OCI-LY7 (cell line): ENCODE data around the gene GMEB2. TPM values are rescaled to one million over a fixed set of nuclear protein-coding genes. Genes with fewer than 3 reads are reported as not detected.
"Not testable (repeated sequence)": the region's sequence is repeated elsewhere in the genome, so short reads cannot be mapped to it uniquely, and the experiment has no call there.

ENCODE experiments used
- BruUV-seq: library from RNA; stranded (reverse); fragments of 400-500 nt; replicated peaks from 2 replicates; lab custom pipeline; 2021; lab: Mats Ljungman, UMichigan
- CTCF ChIA-PET: fragments of 300-600 bp; sonication (Branson Sonifier 250); formaldehyde crosslinking; loops from one replicate; lab custom pipeline; 2022; ENCODE audit warnings: antibody characterized with exemption; ENCODE audit not compliant: unreplicated experiment; lab: Charles Lee
- POLR2A ChIA-PET: fragments of 300-600 bp; sonication (Branson Sonifier 250); formaldehyde crosslinking; loops from one replicate; lab custom pipeline; 2022; ENCODE audit warnings: antibody characterized with exemption; lab: Charles Lee
- DNase-seq: peaks from one replicate; pipeline ENCODE4 v3.0.0-alpha.2; 2015; ENCODE audit warnings: low spot score
- H2AFZ ChIP-seq: fragments of 200-600 bp; sonication (generic), shearing (Covaris generic); 2 replicates; pipeline ENCODE4 v1.6.1; 2014; ENCODE audit warnings: mild to moderate bottlenecking, antibody characterized with exemption, low read length, moderate library complexity
- H3K27ac ChIP-seq: fragments of 200-600 bp; sonication (generic); 2 replicates; pipeline ENCODE4 v1.5.1; 2014; ENCODE audit warnings: mixed run types, low read depth, mild to moderate bottlenecking, moderate library complexity, low read length, inconsistent platforms; ENCODE audit not compliant: poor library complexity, severe bottlenecking
- H3K36me3 ChIP-seq: fragments of 200-600 bp; sonication (generic); 2 replicates; pipeline ENCODE4 v1.6.1; 2014; ENCODE audit warnings: mild to moderate bottlenecking, antibody characterized with exemption, low read length, moderate library complexity, mixed read lengths; ENCODE audit not compliant: insufficient read depth
- H3K4me1 ChIP-seq: fragments of 200-600 bp; sonication (generic); 2 replicates; pipeline ENCODE4 v1.5.1; 2014; ENCODE audit warnings: mild to moderate bottlenecking, low read length; ENCODE audit not compliant: insufficient read depth, poor library complexity, severe bottlenecking
- H3K4me2 ChIP-seq: fragments of 200-600 bp; sonication (generic); 2 replicates; pipeline ENCODE4 v1.6.1; 2014; ENCODE audit warnings: mild to moderate bottlenecking, low read length
- H3K4me3 ChIP-seq: fragments of 200-600 bp; sonication (generic); 2 replicates; pipeline ENCODE4 v1.5.1; 2014; ENCODE audit warnings: mild to moderate bottlenecking, low read depth, low read length; ENCODE audit not compliant: poor library complexity, severe bottlenecking
- H3K79me2 ChIP-seq: fragments of 200-600 bp; sonication (generic); 2 replicates; pipeline ENCODE4 v1.6.1; 2016; ENCODE audit warnings: low read depth, mild to moderate bottlenecking, low read length, moderate library complexity, mixed read lengths; ENCODE audit not compliant: insufficient read depth
- H3K9me2 ChIP-seq: fragments of 200-600 bp; sonication (generic); 2 replicates; pipeline ENCODE4 v1.6.1; 2016; ENCODE audit warnings: mild to moderate bottlenecking, low read length, mixed read lengths; ENCODE audit not compliant: insufficient read depth
- H3K9me3 ChIP-seq: fragments of 200-600 bp; sonication (generic); 2 replicates; pipeline ENCODE4 v1.6.1; 2014; ENCODE audit warnings: mild to moderate bottlenecking, mixed run types, low read length, mixed read lengths
- H4K20me1 ChIP-seq: fragments of 200-600 bp; sonication (generic); 2 replicates; pipeline ENCODE4 v1.6.1; 2014; ENCODE audit warnings: mild to moderate bottlenecking, antibody characterized with exemption, low read length, moderate library complexity, mixed read lengths; ENCODE audit not compliant: insufficient read depth
- CTCF ChIP-seq: fragments of 200-600 bp; sonication (generic); conservative IDR thresholded peaks from 2 replicates; pipeline ENCODE4 v1.5.1; 2014; ENCODE audit warnings: mild to moderate bottlenecking, antibody characterized with exemption, low read length, moderate library complexity, mixed read lengths
- EZH2phosphoT487 ChIP-seq: fragments of 200-600 bp; sonication (generic); IDR thresholded peaks from 2 replicates; pipeline ENCODE4 v1.6.1; 2018; ENCODE audit warnings: low read depth, borderline replicate concordance, mild to moderate bottlenecking, mixed run types, antibody characterized with exemption, low read length, moderate library complexity, mixed read lengths
- intact Hi-C: fragments of 100-400 bp; cut with micrococcal nuclease; formaldehyde crosslinking; loops from one replicate; pipeline ENCODE4 v1.10.0; 2022; ENCODE audit not compliant: unreplicated experiment
- total RNA-seq, 2 experiments: library from RNA; depleted of rRNA in 1 of 2; stranded (reverse); fragments of >200 nt in 1 of 2; shearing (Covaris generic) in 1 of 2; gene quantifications; 2 replicates each; pipeline ENCODE4 v1.2.3, GENCODE V29; 2014 to 2022

GMEB2 gene
- total RNA-seq, 2 experiments from 2014 or later: 15.6 TPM

DNA sequence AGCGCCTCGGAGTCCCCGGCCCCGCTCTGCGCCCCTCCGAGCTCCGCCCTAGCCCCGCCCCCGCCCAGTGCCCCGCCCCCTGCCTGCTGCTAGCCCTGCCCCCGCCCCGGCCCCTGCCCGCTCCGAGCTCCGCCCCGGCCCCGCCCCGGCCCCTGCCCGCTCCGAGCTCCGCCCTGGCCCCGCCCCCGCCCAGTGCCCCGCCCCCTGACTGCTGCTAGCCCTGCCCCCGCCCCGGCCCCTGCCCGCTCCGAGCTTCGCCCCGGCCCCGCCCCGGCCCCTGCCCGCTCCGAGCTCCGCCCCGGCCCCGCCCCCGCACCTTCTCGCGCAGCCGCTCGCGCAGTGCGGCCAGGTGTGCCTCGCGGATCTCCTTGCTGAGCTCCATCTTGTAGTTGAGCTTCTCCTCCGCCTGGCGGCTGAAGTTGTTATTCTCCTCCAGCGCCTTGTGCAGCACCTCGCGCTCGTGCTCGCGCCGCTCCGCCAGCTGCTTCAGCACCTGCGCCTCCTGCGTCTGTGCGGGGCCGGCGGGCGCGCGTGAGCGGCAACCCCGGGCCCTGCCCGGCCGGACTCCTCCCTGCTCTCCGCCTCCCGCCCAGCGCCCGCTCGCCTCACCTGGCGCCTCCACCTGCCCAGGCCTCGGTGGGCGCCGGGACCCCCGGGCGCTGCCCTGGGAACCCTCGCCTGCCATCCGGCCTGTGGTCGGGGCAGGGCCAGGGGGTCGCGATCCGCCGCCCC is 15.1 kb upstream of the GMEB2 start:
- DNase-seq: peak; percentile 97
- TF ChIP-seq EZH2phosphoT487 (no peak), CTCF (peak; percentile 58)
- H2AFZ ChIP-seq: peak overlapping the region; percentile 94

GRCh38 chr20:63641146-63641791 is 14.4 kb upstream of the GMEB2 start:
- H3K4me3 ChIP-seq: peak overlapping the region; percentile 74
- H3K27ac ChIP-seq: peak overlapping the region; percentile 66
- no peaks in the 10 kb centered on the region for H4K20me1 ChIP-seq
- H3K4me1 ChIP-seq: peaks cover 30% of the 10 kb centered on the region
- H3K9me3 ChIP-seq: no peaks in the 10 kb centered on the region
- ChIA-PET CTCF (interaction anchor here (0.6 to 2.3 kb wide), 7 partner anchors 9 to 139 kb away, joined by 3 to 12 read pairs (median 7); partner anchors contain the start of genes PPDPF, PTK6 and RTEL1), POLR2A (interaction anchor here (0.6 to 2.2 kb wide), 9 partner anchors 11 to 345 kb away, joined by 3 to 13 read pairs (median 3); partner anchors contain the start of genes GMEB2 and PTK6)
- no peaks in the 10 kb centered on the region for H3K9me2 ChIP-seq
- H2AFZ ChIP-seq: peak overlapping the region; percentile 46; the same call in 1 of the 2 replicates
- DNase-seq: no peak
- no peak for TF ChIP-seq CTCF
- no peak for TF ChIP-seq EZH2phosphoT487
- H3K79me2 ChIP-seq: no peaks in the 10 kb centered on the region
- H3K4me2 ChIP-seq: peak overlapping the region; percentile 94
- intact Hi-C loops: loop anchor here (1.0 kb wide), 1 partner anchor 104 kb away; the partner anchor contains the start of gene PTK6
- BruUV-seq: no TSS peak
- no peaks in the 10 kb centered on the region for H3K36me3 ChIP-seq

More for the DNA sequence above, 15.1 kb upstream of the GMEB2 start:
- CTCF ChIA-PET: interaction anchor here (0.6 to 2.3 kb wide), 9 partner anchors 10 to 698 kb away, joined by 3 to 12 read pairs (median 6); partner anchors contain the start of genes PTK6 and RTEL1
- H3K36me3 ChIP-seq: no peaks in the 10 kb centered on the region
- intact Hi-C loops: loop anchor here (1.0 kb wide), 2 partner anchors 90 to 105 kb away; partner anchors contain the start of gene PTK6
- BruUV-seq: no TSS peak
- peak overlapping the region; percentile 72 for H3K27ac ChIP-seq
- H3K4me1 ChIP-seq: peaks cover 30% of the 10 kb centered on the region
- H3K4me2 ChIP-seq: peak overlapping the region; percentile 98
- no peaks in the 10 kb centered on the region for H3K79me2 ChIP-seq
- peak overlapping the region; percentile 74 for H3K4me3 ChIP-seq
- POLR2A ChIA-PET: interaction anchor here (0.6 to 2.2 kb wide), 9 partner anchors 11 to 345 kb away, joined by 3 to 13 read pairs (median 3); partner anchors contain the start of genes GMEB2, PTK6 and STMN3
- no peaks in the 10 kb centered on the region for H3K9me3 ChIP-seq
- H4K20me1 ChIP-seq: no peaks in the 10 kb centered on the region
- no peaks in the 10 kb centered on the region for H3K9me2 ChIP-seq

DNA sequence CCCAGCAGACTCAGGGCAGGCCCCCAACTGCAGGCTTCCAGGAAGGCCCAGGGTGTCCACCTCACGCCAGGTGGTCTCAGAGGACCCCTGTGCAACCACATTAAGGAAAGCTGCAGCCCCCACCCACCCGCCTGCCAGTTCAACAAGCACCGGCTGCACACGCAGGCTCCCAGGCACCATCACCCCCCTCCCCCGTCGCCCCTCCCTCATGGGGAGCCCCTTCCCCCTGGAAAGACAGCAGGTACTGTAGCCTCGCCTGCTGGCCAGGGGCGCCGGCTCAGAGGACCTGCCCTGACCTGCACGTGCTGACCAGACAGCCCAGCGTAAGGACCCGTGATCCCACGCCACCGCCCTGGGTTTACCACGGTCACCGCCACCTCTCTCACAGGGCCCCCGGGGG is 13.8 kb upstream of the GMEB2 start:
- ChIA-PET POLR2A (interaction anchor here (0.6 to 2.2 kb wide), 4 partner anchors 14 to 102 kb away, joined by 3 to 13 read pairs (median 4); partner anchors contain the start of genes GMEB2 and PTK6), CTCF (interaction anchor here (0.6 to 2.3 kb wide), 2 partner anchors 103 to 120 kb away, joined by 9 to 12 read pairs; partner anchors contain the start of genes PPDPF and PTK6)
- H3K4me1 ChIP-seq: peaks cover 32% of the 10 kb centered on the region
- BruUV-seq, H3K9me3 ChIP-seq, H3K79me2 ChIP-seq, H3K36me3 ChIP-seq, H4K20me1 ChIP-seq, H3K9me2 ChIP-seq, DNase-seq, H2AFZ ChIP-seq: not testable (repeated sequence)
- peak overlapping the region; percentile 80 for H3K27ac ChIP-seq
- intact Hi-C loops: loop anchor here (1.0 kb wide), 1 partner anchor 103 kb away; the partner anchor contains the start of gene PTK6
- peak overlapping the region; percentile 74 for H3K4me3 ChIP-seq
- H3K4me2 ChIP-seq: peak overlapping the region; percentile 76
